ENCODE data around the gene ARHGEF37.

Gene ARHGEF37

GRCh38 chr5:149681922-149682321 is 100.6 kb downstream of the ARHGEF37 start:
- Histone ChIP-seq H3K23ac (ENCODE audit: low read length in 2 of 2) (no peak overlapping the region), H3K4me2 (ENCODE audit: low read length, poor library complexity, severe bottlenecking) (no peak overlapping the region), H4K8ac (ENCODE audit: low read length) (no peak overlapping the region), H3K9ac (ENCODE audit: low read length) (no peak overlapping the region), H4K91ac (ENCODE audit: low read length) (no peak overlapping the region), H3K18ac (ENCODE audit: low read depth in 1 of 2, low read length in 2 of 2) (no peak overlapping the region), H3K14ac (ENCODE audit: low read length in 2 of 2) (no peak overlapping the region), H3K4me1 (ENCODE audit: control insufficient read depth, insufficient read depth, low read depth, low read length) (no peaks in the 10 kb centered on the region), H3K4ac (ENCODE audit: low read depth in 1 of 2, low read length in 2 of 2) (no peak overlapping the region), H2AFZ (ENCODE audit: low read depth, low read length) (no peak overlapping the region), H2BK5ac (ENCODE audit: low read depth, low read length, poor library complexity, severe bottlenecking) (no peak overlapping the region), H3K9me3 (ENCODE audit: control insufficient read depth, low read length) (no peaks in the 10 kb centered on the region), H2BK15ac (ENCODE audit: low read depth, poor library complexity, severe bottlenecking) (no peak overlapping the region), H3K79me1 (replicated peaks; ENCODE audit: low read length, poor library complexity, severe bottlenecking) (no peaks in the 10 kb centered on the region), H2BK120ac (ENCODE audit: low read depth, low read length) (no peak overlapping the region), H2BK12ac (ENCODE audit: low read length in 2 of 2) (no peak overlapping the region), H2AK5ac (ENCODE audit: low read length, severe bottlenecking) (no peak overlapping the region), H3K36me3 (ENCODE audit: control insufficient read depth in 1 of 2, insufficient read depth in 2 of 2, low read depth in 1 of 2, low read length in 2 of 2) (no peaks in the 10 kb centered on the region), H3K4me3 (ENCODE audit: insufficient read depth in 1 of 2, low read depth in 1 of 2, low read length in 2 of 2) (no peak overlapping the region), H3K27me3 (ENCODE audit: control insufficient read depth in 1 of 2, insufficient read depth in 1 of 2, low read length in 2 of 2) (peaks cover 24 to 59% of the 10 kb centered on the region in 2 experiments), H3K27ac (ENCODE audit: low read length, poor library complexity, severe bottlenecking) (no peak overlapping the region)
- WGBS = 97% methylated on average over 2 of the region's 2 CpGs
- DNase-seq = no peak

GRCh38 chr5:149682532-149683075 is 101.3 kb downstream of the ARHGEF37 start:
- no peak overlapping the region for H4K8ac ChIP-seq (ENCODE audit: low read length)
- H3K79me1 ChIP-seq (replicated peaks; ENCODE audit: low read length, poor library complexity, severe bottlenecking) = no peaks in the 10 kb centered on the region
- H2BK5ac ChIP-seq (ENCODE audit: low read depth, low read length, poor library complexity, severe bottlenecking) = no peak overlapping the region
- H4K91ac ChIP-seq (ENCODE audit: low read length) = no peak overlapping the region
- 79% methylated on average over 9 of the region's 9 CpGs for WGBS
- no peak overlapping the region for H3K4me3 ChIP-seq (ENCODE audit: insufficient read depth in 1 of 2, low read depth in 1 of 2, low read length in 2 of 2)
- H2BK120ac ChIP-seq (ENCODE audit: low read depth, low read length) = no peak overlapping the region
- H3K4me2 ChIP-seq (ENCODE audit: low read length, poor library complexity, severe bottlenecking) = no peak overlapping the region
- H3K9me3 ChIP-seq (ENCODE audit: control insufficient read depth, low read length) = no peaks in the 10 kb centered on the region
- no peak overlapping the region for H3K23ac ChIP-seq (ENCODE audit: low read length in 2 of 2)
- DNase-seq = no peak
- no peaks in the 10 kb centered on the region for H3K4me1 ChIP-seq (ENCODE audit: control insufficient read depth, insufficient read depth, low read depth, low read length)
- H3K18ac ChIP-seq (ENCODE audit: low read depth in 1 of 2, low read length in 2 of 2) = no peak overlapping the region
- peaks cover 24 to 65% of the 10 kb centered on the region in 2 experiments for H3K27me3 ChIP-seq (ENCODE audit: control insufficient read depth in 1 of 2, insufficient read depth in 1 of 2, low read length in 2 of 2)
- no peak overlapping the region for H2BK15ac ChIP-seq (ENCODE audit: low read depth, poor library complexity, severe bottlenecking)
- H2BK12ac ChIP-seq (ENCODE audit: low read length in 2 of 2) = no peak overlapping the region
- no peak overlapping the region for H2AK5ac ChIP-seq (ENCODE audit: low read length, severe bottlenecking)
- no peak overlapping the region for H3K27ac ChIP-seq (ENCODE audit: low read length, poor library complexity, severe bottlenecking)
- H3K14ac ChIP-seq (ENCODE audit: low read length in 2 of 2) = no peak overlapping the region
- H3K36me3 ChIP-seq (ENCODE audit: control insufficient read depth in 1 of 2, insufficient read depth in 2 of 2, low read depth in 1 of 2, low read length in 2 of 2) = no peaks in the 10 kb centered on the region
- no peak overlapping the region for H3K9ac ChIP-seq (ENCODE audit: low read length)
- no peak overlapping the region for H2AFZ ChIP-seq (ENCODE audit: low read depth, low read length)
- no peak overlapping the region for H3K4ac ChIP-seq (ENCODE audit: low read depth in 1 of 2, low read length in 2 of 2)

- H3K9me3 ChIP-seq (ENCODE audit: control insufficient read depth, low read length) = no peaks in the 10 kb centered on the region
- no peak for DNase-seq
- no peak overlapping the region for H2BK120ac ChIP-seq (ENCODE audit: low read depth, low read length)
- no peak overlapping the region for H3K4ac ChIP-seq (ENCODE audit: low read depth in 1 of 2, low read length in 2 of 2)
- H3K4me1 ChIP-seq (ENCODE audit: control insufficient read depth, insufficient read depth, low read depth, low read length) = no peaks in the 10 kb centered on the region
- H3K9ac ChIP-seq (ENCODE audit: low read length) = no peak overlapping the region
- no peak overlapping the region for H4K8ac ChIP-seq (ENCODE audit: low read length)
- H3K23ac ChIP-seq (ENCODE audit: low read length in 2 of 2) = no peak overlapping the region
- peaks cover 28 to 76% of the 10 kb centered on the region in 2 experiments for H3K27me3 ChIP-seq (ENCODE audit: control insufficient read depth in 1 of 2, insufficient read depth in 1 of 2, low read length in 2 of 2)
- H2AK5ac ChIP-seq (ENCODE audit: low read length, severe bottlenecking) = no peak overlapping the region
- H2BK12ac ChIP-seq (ENCODE audit: low read length in 2 of 2) = no peak overlapping the region
- no peak overlapping the region for H2BK15ac ChIP-seq (ENCODE audit: low read depth, poor library complexity, severe bottlenecking)
- WGBS = 84% methylated on average over 5 of the region's 6 CpGs
- no peak overlapping the region for H3K18ac ChIP-seq (ENCODE audit: low read depth in 1 of 2, low read length in 2 of 2)
- no peak overlapping the region for H2AFZ ChIP-seq (ENCODE audit: low read depth, low read length)
- H3K36me3 ChIP-seq (ENCODE audit: control insufficient read depth in 1 of 2, insufficient read depth in 2 of 2, low read depth in 1 of 2, low read length in 2 of 2) = no peaks in the 10 kb centered on the region
- no peak overlapping the region for H3K4me3 ChIP-seq (ENCODE audit: insufficient read depth in 1 of 2, low read depth in 1 of 2, low read length in 2 of 2)
- no peak overlapping the region for H2BK5ac ChIP-seq (ENCODE audit: low read depth, low read length, poor library complexity, severe bottlenecking)
- H3K4me2 ChIP-seq (ENCODE audit: low read length, poor library complexity, severe bottlenecking) = no peak overlapping the region
- H3K14ac ChIP-seq (ENCODE audit: low read length in 2 of 2) = no peak overlapping the region
- no peak overlapping the region for H4K91ac ChIP-seq (ENCODE audit: low read length)
- no peaks in the 10 kb centered on the region for H3K79me1 ChIP-seq (replicated peaks; ENCODE audit: low read length, poor library complexity, severe bottlenecking)
- no peak overlapping the region for H3K27ac ChIP-seq (ENCODE audit: low read length, poor library complexity, severe bottlenecking)
Measured at GRCh38 chr5:149683964-149684363, 102.7 kb downstream of the ARHGEF37 start.

GRCh38 chr5:149684371-149684770 is 103.1 kb downstream of the ARHGEF37 start:
- H2BK12ac ChIP-seq (ENCODE audit: low read length in 2 of 2) = no peak overlapping the region
- H3K36me3 ChIP-seq (ENCODE audit: control insufficient read depth in 1 of 2, insufficient read depth in 2 of 2, low read depth in 1 of 2, low read length in 2 of 2) = no peaks in the 10 kb centered on the region
- H2BK15ac ChIP-seq (ENCODE audit: low read depth, poor library complexity, severe bottlenecking) = no peak overlapping the region
- H4K8ac ChIP-seq (ENCODE audit: low read length) = no peak overlapping the region
- no peak overlapping the region for H2BK5ac ChIP-seq (ENCODE audit: low read depth, low read length, poor library complexity, severe bottlenecking)
- no peaks in the 10 kb centered on the region for H3K4me1 ChIP-seq (ENCODE audit: control insufficient read depth, insufficient read depth, low read depth, low read length)
- H3K79me1 ChIP-seq (replicated peaks; ENCODE audit: low read length, poor library complexity, severe bottlenecking) = no peaks in the 10 kb centered on the region
- no peak overlapping the region for H3K23ac ChIP-seq (ENCODE audit: low read length in 2 of 2)
- no peak overlapping the region for H3K4me3 ChIP-seq (ENCODE audit: insufficient read depth in 1 of 2, low read depth in 1 of 2, low read length in 2 of 2)
- H3K4me2 ChIP-seq (ENCODE audit: low read length, poor library complexity, severe bottlenecking) = no peak overlapping the region
- no peak overlapping the region for H2AK5ac ChIP-seq (ENCODE audit: low read length, severe bottlenecking)
- no peak overlapping the region for H3K9ac ChIP-seq (ENCODE audit: low read length)
- H3K4ac ChIP-seq (ENCODE audit: low read depth in 1 of 2, low read length in 2 of 2) = no peak overlapping the region
- DNase-seq = no peak
- no peak overlapping the region for H4K91ac ChIP-seq (ENCODE audit: low read length)
- H2AFZ ChIP-seq (ENCODE audit: low read depth, low read length) = no peak overlapping the region
- no peak overlapping the region for H3K27ac ChIP-seq (ENCODE audit: low read length, poor library complexity, severe bottlenecking)
- H3K14ac ChIP-seq (ENCODE audit: low read length in 2 of 2) = no peak overlapping the region
- H2BK120ac ChIP-seq (ENCODE audit: low read depth, low read length) = no peak overlapping the region
- peaks cover 30 to 80% of the 10 kb centered on the region in 2 experiments for H3K27me3 ChIP-seq (ENCODE audit: control insufficient read depth in 1 of 2, insufficient read depth in 1 of 2, low read length in 2 of 2)
- H3K18ac ChIP-seq (ENCODE audit: low read depth in 1 of 2, low read length in 2 of 2) = no peak overlapping the region
- 67% methylated on average over 3 of the region's 4 CpGs for WGBS
- no peaks in the 10 kb centered on the region for H3K9me3 ChIP-seq (ENCODE audit: control insufficient read depth, low read length)

All from mesenchymal stem cell (in vitro differentiated cells and primary cell).